ENCODE results near the gene DIAPH2. TPM values are rescaled to one million over a fixed set of nuclear protein-coding genes. Genes with fewer than 3 reads are reported as not detected.

DIAPH2 gene
- total and polyA plus RNA-seq, 9 of the 15 experiments (the other 6 are each of a cell fraction or from before 2014, with no cell fraction given), result 0.01 to 0.18 (median 0.07) TPM; not detected in 1

GRCh38 chrX:97384685-97385084, 700.0 kb downstream of the DIAPH2 start (continued):
- TF ChIP-seq, protein P1, sequence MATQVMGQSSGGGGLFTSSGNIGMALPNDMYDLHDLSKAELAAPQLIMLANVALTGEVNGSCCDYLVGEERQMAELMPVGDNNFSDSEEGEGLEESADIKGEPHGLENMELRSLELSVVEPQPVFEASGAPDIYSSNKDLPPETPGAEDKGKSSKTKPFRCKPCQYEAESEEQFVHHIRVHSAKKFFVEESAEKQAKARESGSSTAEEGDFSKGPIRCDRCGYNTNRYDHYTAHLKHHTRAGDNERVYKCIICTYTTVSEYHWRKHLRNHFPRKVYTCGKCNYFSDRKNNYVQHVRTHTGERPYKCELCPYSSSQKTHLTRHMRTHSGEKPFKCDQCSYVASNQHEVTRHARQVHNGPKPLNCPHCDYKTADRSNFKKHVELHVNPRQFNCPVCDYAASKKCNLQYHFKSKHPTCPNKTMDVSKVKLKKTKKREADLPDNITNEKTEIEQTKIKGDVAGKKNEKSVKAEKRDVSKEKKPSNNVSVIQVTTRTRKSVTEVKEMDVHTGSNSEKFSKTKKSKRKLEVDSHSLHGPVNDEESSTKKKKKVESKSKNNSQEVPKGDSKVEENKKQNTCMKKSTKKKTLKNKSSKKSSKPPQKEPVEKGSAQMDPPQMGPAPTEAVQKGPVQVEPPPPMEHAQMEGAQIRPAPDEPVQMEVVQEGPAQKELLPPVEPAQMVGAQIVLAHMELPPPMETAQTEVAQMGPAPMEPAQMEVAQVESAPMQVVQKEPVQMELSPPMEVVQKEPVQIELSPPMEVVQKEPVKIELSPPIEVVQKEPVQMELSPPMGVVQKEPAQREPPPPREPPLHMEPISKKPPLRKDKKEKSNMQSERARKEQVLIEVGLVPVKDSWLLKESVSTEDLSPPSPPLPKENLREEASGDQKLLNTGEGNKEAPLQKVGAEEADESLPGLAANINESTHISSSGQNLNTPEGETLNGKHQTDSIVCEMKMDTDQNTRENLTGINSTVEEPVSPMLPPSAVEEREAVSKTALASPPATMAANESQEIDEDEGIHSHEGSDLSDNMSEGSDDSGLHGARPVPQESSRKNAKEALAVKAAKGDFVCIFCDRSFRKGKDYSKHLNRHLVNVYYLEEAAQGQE (IDR thresholded peaks at IDR 0.05; ENCODE audit: borderline replicate concordance), result no peak
- TF ChIP-seq, protein P1 (CRISPR knock-in tag; IDR thresholded peaks at IDR 0.05; ENCODE audit: low read depth), result no peak
- no peak for TF ChIP-seq XRCC5 (IDR thresholded peaks at IDR 0.05; ENCODE audit: low read depth, low read length)

- H4K20me1 ChIP-seq (replicated peaks; ENCODE audit: control insufficient read depth, insufficient read depth, low read length), result no peaks in the 10 kb centered on the region
- no peak overlapping the region for H3K27ac ChIP-seq (ENCODE audit: extremely low read depth, low read depth, low read length)
- no peaks in the 10 kb centered on the region for H3K9me1 ChIP-seq (ENCODE audit: control insufficient read depth, insufficient read depth, low read length)
- no peaks in the 10 kb centered on the region for H3K4me1 ChIP-seq (replicated peaks in 1 of 2; ENCODE audit: control insufficient read depth in 2 of 2, insufficient read depth in 2 of 2, low read length in 2 of 2)
- H3K27me3 ChIP-seq (ENCODE audit: control insufficient read depth in 2 of 2, insufficient read depth in 2 of 2, low read length in 2 of 2), result no peaks in the 10 kb centered on the region
- H3K79me2 ChIP-seq (ENCODE audit: control insufficient read depth, insufficient read depth, low read length), result no peaks in the 10 kb centered on the region
- POLR2A ChIA-PET, result no interaction called here
- no peak for DNase-seq (ENCODE audit: extremely low read depth in 1 of 4, low spot score in 3 of 4)
- H2AFZ ChIP-seq (ENCODE audit: low read depth, low read length), result no peak overlapping the region
- H3K9ac ChIP-seq (ENCODE audit: insufficient read depth in 1 of 2, low read depth in 2 of 2, low read length in 2 of 2), result no peak overlapping the region
- in situ Hi-C loops (cut with MboI) (no loop called here), intact Hi-C loops (cut with micrococcal nuclease) (no loop called here)
- H3K9me3 ChIP-seq (replicated peaks; ENCODE audit: control insufficient read depth, insufficient read depth, low read depth, low read length), result no peaks in the 10 kb centered on the region
- BruUV-seq (replicated peaks), result no TSS peak
- H3K4me3 ChIP-seq, result no peak overlapping the region
- H3K4me2 ChIP-seq (ENCODE audit: insufficient read depth, low read length), result no peak overlapping the region
- CTCF ChIA-PET (ENCODE audit: low intra/inter-chr PET ratio), result no interaction called here
- no peak for FAIRE-seq
- ATAC-seq, result no peak
- no peaks in the 10 kb centered on the region for H3K36me3 ChIP-seq (ENCODE audit: control insufficient read depth, insufficient read depth, low read length)
- no peak for TF ChIP-seq KAT8 (IDR thresholded peaks at IDR 0.05; ENCODE audit: low read depth)
- TF ChIP-seq HNRNPK (IDR thresholded peaks at IDR 0.05; ENCODE audit: low read depth, low read length, poor library complexity, severe bottlenecking), result no peak
- TF ChIP-seq NUFIP1 (IDR thresholded peaks at IDR 0.05; ENCODE audit: partially characterized antibody), result no peak
- TF ChIP-seq ZNF77 (CRISPR knock-in tag; IDR thresholded peaks at IDR 0.05), result no peak
- no peak for TF ChIP-seq IRF1 (CRISPR knock-in tag; IDR thresholded peaks at IDR 0.05; ENCODE audit: borderline replicate concordance)
- TF ChIP-seq STAT5B (CRISPR knock-in tag; IDR thresholded peaks at IDR 0.05), result no peak
- TF ChIP-seq BRD9 (IDR thresholded peaks at IDR 0.05; ENCODE audit: low read depth, partially characterized antibody), result no peak
- no peak for TF ChIP-seq MECOM (CRISPR knock-in tag; IDR thresholded peaks at IDR 0.05)
- no peak for TF ChIP-seq ZKSCAN8 (CRISPR knock-in tag; IDR thresholded peaks at IDR 0.05)
- TF ChIP-seq ZFX (CRISPR knock-in tag; IDR thresholded peaks at IDR 0.05), result no peak
Measured at GRCh38 chrX:97387004-97387403, 702.4 kb downstream of the DIAPH2 start.
